Umbilical cord (tissue), 2 donors: ENCODE measurements around the gene GNAO1. TPM values are rescaled to one million over a fixed set of nuclear protein-coding genes. Genes with fewer than 3 reads are reported as not detected.

Experiments
- DNase-seq: peaks from one replicate; pipeline ENCODE4 v3.0.0-alpha.2; 2015; ENCODE audit warnings: low spot score
- total RNA-seq: library from RNA; depleted of rRNA; stranded (reverse); fragments of >200 nt; gene quantifications from one replicate; pipeline ENCODE4 v1.2.3, GENCODE V29; 2014; ENCODE audit warnings: low replicate concordance; ENCODE audit not compliant: insufficient read depth

Gene GNAO1
- total RNA-seq, 1 donor from 2014 or later: 7.9 TPM

DNA sequence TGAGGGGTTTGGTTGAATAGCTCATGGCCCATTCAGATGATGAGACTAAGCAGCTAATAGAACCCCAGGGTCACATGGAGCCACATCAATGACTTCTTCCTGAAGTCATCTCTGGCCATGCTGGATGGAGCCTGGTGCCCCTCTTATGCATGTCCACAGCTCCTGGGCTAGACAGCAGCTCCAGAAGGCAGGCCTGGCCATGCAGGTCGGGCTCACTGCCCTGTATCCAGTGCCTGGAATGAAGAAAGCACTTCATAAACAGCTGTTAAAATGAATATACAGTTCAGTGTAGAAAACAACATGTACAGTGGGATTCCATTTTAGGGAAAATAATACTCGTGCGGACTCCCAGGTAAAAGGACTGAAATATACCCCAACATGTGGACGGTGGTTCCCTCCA lies 73.9 kb downstream of the GNAO1 start:
- no peak for DNase-seq

DNA sequence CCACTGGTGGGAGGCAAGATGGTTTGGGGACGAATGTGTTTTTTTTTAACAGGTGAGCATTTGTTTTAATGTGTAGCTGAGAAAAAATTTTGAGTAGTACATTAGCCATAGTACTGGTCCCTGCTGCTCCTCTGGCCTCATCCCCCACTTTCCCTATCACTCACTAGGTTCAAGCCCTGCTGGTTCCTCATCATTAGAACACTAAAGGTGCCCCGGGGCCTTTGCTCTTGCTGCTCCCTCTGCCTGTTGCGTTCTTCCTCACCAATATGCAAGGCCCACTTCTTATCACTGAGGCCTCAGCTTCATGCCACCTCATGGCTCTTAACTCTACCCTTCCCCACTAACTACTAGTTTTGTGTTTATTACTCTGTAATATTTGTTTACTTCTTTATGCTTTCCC lies 74.5 kb downstream of the GNAO1 start:
- no peak for DNase-seq

DNA sequence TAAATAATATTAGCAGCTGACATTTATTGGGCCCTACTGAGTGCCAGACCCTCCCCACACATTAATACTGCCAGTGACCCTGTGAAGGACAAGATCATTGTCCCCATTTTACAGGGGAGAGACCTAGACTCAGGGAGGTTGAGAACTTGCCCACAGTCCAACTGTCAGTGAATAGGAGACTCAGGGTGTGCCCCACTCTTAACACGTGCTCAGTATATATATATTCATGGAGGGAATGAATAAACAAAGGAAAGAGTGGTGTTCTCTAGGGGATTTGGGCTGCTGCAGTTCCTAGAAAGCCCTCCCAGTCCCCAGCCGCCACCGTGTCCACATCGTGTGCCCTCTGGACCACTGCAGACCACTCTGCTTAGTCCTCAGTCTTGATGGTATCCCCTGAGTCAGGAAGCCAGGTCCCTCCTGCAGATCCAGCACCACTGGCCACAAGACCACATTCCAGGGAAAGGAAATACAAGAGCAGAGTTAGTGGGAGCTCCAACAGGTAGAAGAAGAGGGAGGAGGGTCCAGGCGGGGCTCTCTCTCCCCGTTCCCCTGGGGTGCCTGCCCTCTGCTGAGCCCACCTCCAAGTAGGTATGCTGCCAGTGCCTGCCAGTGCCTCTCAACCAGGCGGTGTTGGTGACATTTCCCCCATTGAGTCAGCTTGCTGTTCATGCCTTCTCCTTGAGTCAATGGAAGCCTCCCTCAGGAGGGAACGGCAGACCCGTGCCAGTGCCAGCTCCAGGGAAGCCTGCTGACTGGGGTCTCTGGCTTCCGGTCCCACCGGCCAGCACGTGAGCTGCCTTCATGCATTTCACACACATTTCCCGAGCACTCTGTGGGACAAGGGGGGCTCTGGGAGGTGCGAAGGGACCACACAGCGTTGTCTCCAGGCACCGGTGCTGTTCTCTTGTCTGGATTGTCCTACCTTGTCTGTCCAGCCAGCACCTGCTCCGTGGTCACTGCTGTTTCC lies 75.6 kb downstream of the GNAO1 start:
- DNase-seq: no peak

DNA sequence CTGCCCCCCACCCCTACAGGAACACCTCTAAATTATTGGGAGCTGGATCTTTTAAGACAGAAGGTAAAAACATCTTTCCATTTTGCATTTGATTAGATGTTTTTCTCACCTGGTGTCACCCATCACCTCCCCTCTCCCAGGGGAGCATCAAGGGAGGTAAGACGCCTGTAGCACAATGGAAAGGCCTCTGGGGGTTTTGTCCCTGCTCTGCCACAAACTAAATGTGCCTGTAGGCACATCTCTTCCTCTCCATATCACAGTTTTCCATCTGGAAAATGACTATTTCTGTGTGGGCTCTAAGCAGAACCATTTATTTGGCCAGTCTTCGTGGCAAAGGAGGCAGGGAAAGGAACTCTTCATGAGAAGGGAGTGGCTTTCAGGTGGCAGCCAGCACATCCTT lies 76.6 kb downstream of the GNAO1 start:
- no peak for DNase-seq

- no peak for DNase-seq
Measured at GRCh38 chr16:56268799-56269198, 77.5 kb downstream of the GNAO1 start.

GRCh38 chr16:56269281-56269680 lies 78.0 kb downstream of the GNAO1 start:
- DNase-seq: peak; percentile 84

GRCh38 chr16:56269811-56270684 lies 78.8 kb downstream of the GNAO1 start:
- DNase-seq: peak; percentile 85

- DNase-seq: no peak
Measured at GRCh38 chr16:56270828-56271227, 79.5 kb downstream of the GNAO1 start.

GRCh38 chr16:56272583-56272894 lies 81.2 kb downstream of the GNAO1 start:
- no peak for DNase-seq

DNA sequence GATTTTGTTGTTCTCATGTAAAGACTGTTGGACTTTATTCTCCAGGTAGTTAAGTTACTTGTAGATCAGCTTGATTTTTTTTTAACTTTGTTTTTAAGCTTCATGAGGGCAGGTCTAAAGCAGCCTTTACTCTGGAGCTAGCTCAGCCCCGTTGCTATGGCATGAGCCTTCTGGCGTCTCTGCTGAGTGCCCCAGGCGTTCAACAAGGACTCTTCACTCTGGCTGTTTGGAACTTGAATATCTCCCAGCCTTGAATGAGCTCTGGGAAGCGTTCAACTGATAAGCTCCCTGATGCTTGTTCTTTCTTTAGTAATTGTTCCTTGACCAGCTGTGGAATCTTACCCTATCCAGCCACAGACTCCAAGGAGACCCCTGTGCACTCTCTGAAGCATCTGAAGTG lies 82.3 kb downstream of the GNAO1 start:
- no peak for DNase-seq

- no peak for DNase-seq
Measured at GRCh38 chr16:56274369-56274768, 83.1 kb downstream of the GNAO1 start.

DNA sequence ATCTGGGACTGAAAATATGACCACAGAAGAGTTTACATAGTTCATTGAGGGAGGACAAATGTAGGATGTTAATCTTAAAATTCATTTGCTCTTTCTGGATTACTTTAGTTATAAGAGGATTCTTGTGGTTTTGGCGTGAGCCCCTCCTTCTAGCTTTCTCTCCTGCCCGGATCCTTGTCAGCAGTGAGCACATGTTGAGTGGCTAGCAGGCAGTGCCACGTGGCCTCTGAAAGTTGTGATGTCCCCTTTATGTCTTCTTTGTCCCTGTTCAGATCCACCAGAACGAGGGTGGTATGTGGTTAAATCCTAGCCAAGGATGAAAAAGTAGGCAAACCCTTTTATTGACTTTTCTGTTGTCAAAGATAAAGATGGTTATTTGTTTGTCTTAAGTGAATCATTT lies 83.8 kb downstream of the GNAO1 start:
- no peak for DNase-seq

- DNase-seq: no peak
Measured at GRCh38 chr16:56275801-56276200, 84.5 kb downstream of the GNAO1 start.

GRCh38 chr16:56277075-56277474 lies 85.8 kb downstream of the GNAO1 start:
- DNase-seq: no peak

- no peak for DNase-seq
Measured at GRCh38 chr16:56278196-56278855, 87.0 kb downstream of the GNAO1 start.

DNA sequence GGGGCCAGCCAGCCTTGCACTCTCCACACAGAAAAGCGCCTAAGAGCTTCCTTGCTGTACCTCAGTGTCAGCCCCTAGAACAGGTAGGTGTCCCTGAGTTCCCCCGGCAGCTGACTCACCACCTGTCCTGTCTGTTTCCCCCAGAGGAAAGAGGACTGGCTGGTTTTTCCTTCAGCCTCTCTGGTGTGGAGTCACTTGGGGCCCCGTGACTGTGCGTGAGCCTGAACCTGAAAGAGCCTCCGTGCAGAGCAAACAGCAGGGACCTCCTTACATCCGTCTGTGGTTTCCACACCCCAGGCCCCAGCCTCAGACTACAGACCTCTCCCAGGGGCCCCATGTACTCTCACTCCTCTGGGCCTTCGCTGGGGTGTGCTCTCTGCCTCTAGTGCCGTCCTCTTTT lies 87.8 kb downstream of the GNAO1 start:
- DNase-seq: peak; percentile 41

DNA sequence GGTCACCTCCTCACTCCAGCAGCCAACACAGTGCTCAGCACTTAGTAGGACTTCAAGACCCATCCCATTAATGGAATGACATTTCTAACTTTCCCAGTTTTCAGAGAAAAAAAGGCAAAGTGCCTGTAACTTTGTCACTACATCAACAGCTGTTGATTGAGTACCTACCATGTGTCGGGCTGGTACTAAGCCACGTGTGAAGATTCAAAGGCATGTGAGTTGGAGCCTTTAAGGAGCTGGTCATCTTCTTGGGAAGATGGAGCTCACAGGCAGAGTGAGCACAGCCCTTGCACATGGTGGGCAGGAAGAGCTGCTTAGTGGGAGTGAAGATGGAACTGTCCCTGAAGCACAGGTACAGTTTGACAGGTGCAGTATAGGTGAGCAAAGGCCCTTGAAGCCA lies 88.6 kb downstream of the GNAO1 start:
- no peak for DNase-seq

- no peak for DNase-seq
Measured at GRCh38 chr16:56281249-56281805, 90.0 kb downstream of the GNAO1 start.

DNA sequence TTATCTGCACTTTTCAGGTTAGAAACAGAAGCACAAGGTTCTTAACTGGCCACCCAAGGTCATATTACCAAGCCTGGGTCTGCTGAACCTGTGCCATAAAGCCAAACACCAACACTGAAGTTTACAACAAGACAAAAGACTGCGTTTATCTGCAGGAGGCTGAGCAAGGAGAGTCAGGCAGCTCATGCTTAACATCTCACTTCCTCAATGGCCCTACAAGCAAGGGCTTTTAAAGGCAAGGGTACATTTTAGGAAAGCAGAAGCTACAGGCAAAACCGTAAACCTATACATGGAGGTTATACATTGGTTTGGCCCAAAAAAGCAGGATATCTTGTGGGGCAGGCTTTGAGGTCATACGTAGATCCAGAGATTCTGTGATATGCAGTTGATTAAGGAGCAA lies 91.2 kb downstream of the GNAO1 start:
- no peak for DNase-seq

DNA sequence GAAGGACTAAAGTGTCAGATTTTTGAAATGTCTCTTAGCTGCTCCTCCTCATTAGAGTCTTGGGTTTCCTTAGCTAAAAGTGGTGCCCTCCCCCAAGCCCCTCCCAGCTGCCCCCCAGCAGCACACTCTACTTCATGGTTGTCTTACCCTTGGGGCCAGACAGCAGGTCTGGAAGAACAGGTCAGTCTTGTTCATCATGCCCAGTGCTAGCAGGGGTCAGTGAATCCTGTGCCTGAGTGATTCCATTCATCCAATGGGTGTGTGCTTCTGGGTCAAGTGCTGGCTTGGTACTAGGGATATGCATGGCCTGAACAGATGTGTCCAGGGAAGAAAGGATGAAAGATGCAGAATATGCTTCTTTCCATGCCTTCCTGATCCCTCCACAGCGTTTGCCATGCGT lies 93.2 kb downstream of the GNAO1 start:
- DNase-seq: no peak

- DNase-seq: no peak
Measured at GRCh38 chr16:56286809-56287208, 95.5 kb downstream of the GNAO1 start.

- DNase-seq: no peak
Measured at GRCh38 chr16:56288019-56288418, 96.7 kb downstream of the GNAO1 start.
